ENCODE data around the gene TBC1D2.

GRCh38 chr9:98186236-98186635 lies 69.2 kb downstream of the TBC1D2 start:
- no peak for TF ChIP-seq CTCF (IDR thresholded peaks at IDR 0.05)
- TF ChIP-seq POLR2A (IDR thresholded peaks at IDR 0.05) = no peak

All from uterus (tissue), 2 donors.